Measurements from ENCODE around the gene DENND1C.

DENND1C gene

GRCh38 chr19:6484230-6484629, 2.6 kb upstream of the DENND1C start:
- in situ Hi-C loops (cut with MboI; ENCODE audit: low sequenced_read_pairs, unreplicated experiment), result no loop called here
- TF ChIP-seq CTCF (IDR thresholded peaks at IDR 0.05; ENCODE audit: borderline replicate concordance, control extremely low read depth, extremely low read depth, insufficient read depth, missing control alignments), result no peak
- no peak for DNase-seq (ENCODE audit: low spot score)

GRCh38 chr19:6483235-6483634, 1.6 kb upstream of the DENND1C start:
- in situ Hi-C loops (cut with MboI; ENCODE audit: low sequenced_read_pairs, unreplicated experiment), result no loop called here
- TF ChIP-seq CTCF (IDR thresholded peaks at IDR 0.05; ENCODE audit: borderline replicate concordance, control extremely low read depth, extremely low read depth, insufficient read depth, missing control alignments), result no peak
- DNase-seq (ENCODE audit: low spot score), result peak; percentile 3

GRCh38 chr19:6482343-6482686, 728 bp upstream of the DENND1C start:
- TF ChIP-seq CTCF (IDR thresholded peaks at IDR 0.05; ENCODE audit: borderline replicate concordance, control extremely low read depth, extremely low read depth, insufficient read depth, missing control alignments), result no peak
- in situ Hi-C loops (cut with MboI; ENCODE audit: low sequenced_read_pairs, unreplicated experiment), result no loop called here
- DNase-seq (ENCODE audit: low spot score), result no peak

- TF ChIP-seq CTCF (IDR thresholded peaks at IDR 0.05; ENCODE audit: borderline replicate concordance, control extremely low read depth, extremely low read depth, insufficient read depth, missing control alignments), result no peak
- peak; percentile 43 for DNase-seq (ENCODE audit: low spot score)
- in situ Hi-C loops (cut with MboI; ENCODE audit: low sequenced_read_pairs, unreplicated experiment), result no loop called here
These were observed 655 bp downstream of the DENND1C start for GRCh38 chr19:6480848-6481415.

GRCh38 chr19:6479836-6480398, 1.7 kb downstream of the DENND1C start:
- DNase-seq (ENCODE audit: low spot score), result no peak
- no peak for TF ChIP-seq CTCF (IDR thresholded peaks at IDR 0.05; ENCODE audit: borderline replicate concordance, control extremely low read depth, extremely low read depth, insufficient read depth, missing control alignments)
- in situ Hi-C loops (cut with MboI; ENCODE audit: low sequenced_read_pairs, unreplicated experiment), result no loop called here

GRCh38 chr19:6478815-6479214, 2.8 kb downstream of the DENND1C start:
- in situ Hi-C loops (cut with MboI; ENCODE audit: low sequenced_read_pairs, unreplicated experiment), result no loop called here
- TF ChIP-seq CTCF (IDR thresholded peaks at IDR 0.05; ENCODE audit: borderline replicate concordance, control extremely low read depth, extremely low read depth, insufficient read depth, missing control alignments), result no peak
- no peak for DNase-seq (ENCODE audit: low spot score)
